ENCODE data around the gene ZCCHC14.

DNA sequence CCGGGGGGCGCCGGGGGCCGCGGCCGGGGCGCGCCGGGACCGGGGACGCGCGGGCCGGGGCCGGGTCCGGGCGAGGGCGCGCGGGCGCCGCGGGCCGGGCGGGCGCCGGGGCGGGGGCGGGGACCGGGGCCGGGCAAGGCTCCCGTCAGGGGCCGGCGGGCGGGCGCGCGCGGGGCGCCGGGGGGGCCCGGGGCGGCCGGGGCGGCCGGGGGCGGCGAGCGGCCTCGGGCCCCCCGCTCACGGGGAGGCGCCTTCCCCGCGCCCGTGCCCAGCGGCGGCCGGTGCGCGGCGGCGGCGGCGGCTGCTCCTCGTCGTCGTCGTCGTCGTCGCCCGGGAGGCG lies 563 bp downstream of the ZCCHC14 start:
- TF ChIP-seq RFX5 (IDR thresholded peaks at IDR 0.05; ENCODE audit: low read depth, low read length) (no peak), GTF2F1 (IDR thresholded peaks at IDR 0.05; ENCODE audit: low read length) (no peak), CTCF (CRISPR knock-in tag; IDR thresholded peaks at IDR 0.05) (no peak), ARNT2 (CRISPR knock-in tag; IDR thresholded peaks at IDR 0.05; ENCODE audit: low read depth) (no peak), MXI1 (IDR thresholded peaks at IDR 0.05; ENCODE audit: borderline replicate concordance, low read depth, low read length) (no peak), FIP1L1 (IDR thresholded peaks at IDR 0.05; ENCODE audit: borderline replicate concordance, insufficient read depth, low read depth, low read length) (no peak), REST (IDR thresholded peaks at IDR 0.05; ENCODE audit: borderline replicate concordance in 1 of 2, low read depth in 1 of 2, low read length in 2 of 2) (no peak), EZH2 (conservative IDR thresholded peaks at IDR 0.05; ENCODE audit: low read depth, low read length) (no peak), FOXA1 (IDR thresholded peaks at IDR 0.05) (no peak), FOXA1 (CRISPR knock-in tag; IDR thresholded peaks at IDR 0.05) (no peak), POLR2AphosphoS2 (IDR thresholded peaks at IDR 0.05; ENCODE audit: low read depth, low read length) (no peak), NFIC (IDR thresholded peaks at IDR 0.05; ENCODE audit: low read length) (no peak), ZNF121 (CRISPR knock-in tag; IDR thresholded peaks at IDR 0.05) (no peak)

All from HepG2 (cell line).